ENCODE results near the gene PRR23C. TPM values are rescaled to one million over a fixed set of nuclear protein-coding genes. Genes with fewer than 3 reads are reported as not detected.
A peak's percentile ranks its signal among the peaks of the same experiment; 100 is the strongest.

The PRR23C gene
- total and polyA plus RNA-seq, 9 of the 15 experiments (the other 6 are each of a cell fraction or from before 2014, with no cell fraction given): not detected

DNA sequence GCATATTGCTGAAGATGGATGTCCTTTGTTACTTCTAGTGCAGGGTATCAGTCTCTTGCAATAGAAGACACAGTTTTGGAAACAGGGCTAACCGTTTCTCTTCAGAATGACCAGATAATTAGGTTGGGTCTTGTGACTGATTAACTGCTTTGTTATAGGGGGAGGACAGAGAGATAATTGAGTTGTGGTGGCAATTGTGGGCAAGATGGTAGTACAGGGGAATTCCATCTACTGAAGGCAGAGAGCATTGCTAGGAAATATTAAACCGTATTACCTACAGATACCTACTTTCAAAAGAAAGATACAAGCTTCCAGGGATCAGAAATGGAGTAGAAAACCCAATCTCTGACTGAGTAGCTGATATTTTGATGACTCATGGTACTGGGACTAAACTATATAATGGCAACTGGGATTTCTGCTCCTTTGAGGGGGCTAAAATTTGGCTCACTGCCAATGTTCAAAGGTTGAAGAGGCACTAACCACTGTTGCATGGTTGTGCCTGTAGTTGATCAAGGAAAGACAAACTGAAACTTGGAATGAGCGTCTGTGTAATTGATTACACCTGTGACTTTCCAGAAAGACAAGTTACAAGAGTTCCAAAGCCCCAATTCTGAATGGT, 28.2 kb downstream of the PRR23C start (continued):
- TF ChIP-seq, protein P1, sequence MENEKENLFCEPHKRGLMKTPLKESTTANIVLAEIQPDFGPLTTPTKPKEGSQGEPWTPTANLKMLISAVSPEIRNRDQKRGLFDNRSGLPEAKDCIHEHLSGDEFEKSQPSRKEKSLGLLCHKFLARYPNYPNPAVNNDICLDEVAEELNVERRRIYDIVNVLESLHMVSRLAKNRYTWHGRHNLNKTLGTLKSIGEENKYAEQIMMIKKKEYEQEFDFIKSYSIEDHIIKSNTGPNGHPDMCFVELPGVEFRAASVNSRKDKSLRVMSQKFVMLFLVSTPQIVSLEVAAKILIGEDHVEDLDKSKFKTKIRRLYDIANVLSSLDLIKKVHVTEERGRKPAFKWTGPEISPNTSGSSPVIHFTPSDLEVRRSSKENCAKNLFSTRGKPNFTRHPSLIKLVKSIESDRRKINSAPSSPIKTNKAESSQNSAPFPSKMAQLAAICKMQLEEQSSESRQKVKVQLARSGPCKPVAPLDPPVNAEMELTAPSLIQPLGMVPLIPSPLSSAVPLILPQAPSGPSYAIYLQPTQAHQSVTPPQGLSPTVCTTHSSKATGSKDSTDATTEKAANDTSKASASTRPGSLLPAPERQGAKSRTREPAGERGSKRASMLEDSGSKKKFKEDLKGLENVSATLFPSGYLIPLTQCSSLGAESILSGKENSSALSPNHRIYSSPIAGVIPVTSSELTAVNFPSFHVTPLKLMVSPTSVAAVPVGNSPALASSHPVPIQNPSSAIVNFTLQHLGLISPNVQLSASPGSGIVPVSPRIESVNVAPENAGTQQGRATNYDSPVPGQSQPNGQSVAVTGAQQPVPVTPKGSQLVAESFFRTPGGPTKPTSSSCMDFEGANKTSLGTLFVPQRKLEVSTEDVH (IDR thresholded peaks at IDR 0.05; ENCODE audit: low read depth, partially characterized antibody): no peak
- TF ChIP-seq ZNF707 (CRISPR knock-in tag; conservative IDR thresholded peaks at IDR 0.05): no peak
- no peak for TF ChIP-seq ILF3 (IDR thresholded peaks at IDR 0.05; ENCODE audit: borderline replicate concordance)
- TF ChIP-seq, protein P2, sequence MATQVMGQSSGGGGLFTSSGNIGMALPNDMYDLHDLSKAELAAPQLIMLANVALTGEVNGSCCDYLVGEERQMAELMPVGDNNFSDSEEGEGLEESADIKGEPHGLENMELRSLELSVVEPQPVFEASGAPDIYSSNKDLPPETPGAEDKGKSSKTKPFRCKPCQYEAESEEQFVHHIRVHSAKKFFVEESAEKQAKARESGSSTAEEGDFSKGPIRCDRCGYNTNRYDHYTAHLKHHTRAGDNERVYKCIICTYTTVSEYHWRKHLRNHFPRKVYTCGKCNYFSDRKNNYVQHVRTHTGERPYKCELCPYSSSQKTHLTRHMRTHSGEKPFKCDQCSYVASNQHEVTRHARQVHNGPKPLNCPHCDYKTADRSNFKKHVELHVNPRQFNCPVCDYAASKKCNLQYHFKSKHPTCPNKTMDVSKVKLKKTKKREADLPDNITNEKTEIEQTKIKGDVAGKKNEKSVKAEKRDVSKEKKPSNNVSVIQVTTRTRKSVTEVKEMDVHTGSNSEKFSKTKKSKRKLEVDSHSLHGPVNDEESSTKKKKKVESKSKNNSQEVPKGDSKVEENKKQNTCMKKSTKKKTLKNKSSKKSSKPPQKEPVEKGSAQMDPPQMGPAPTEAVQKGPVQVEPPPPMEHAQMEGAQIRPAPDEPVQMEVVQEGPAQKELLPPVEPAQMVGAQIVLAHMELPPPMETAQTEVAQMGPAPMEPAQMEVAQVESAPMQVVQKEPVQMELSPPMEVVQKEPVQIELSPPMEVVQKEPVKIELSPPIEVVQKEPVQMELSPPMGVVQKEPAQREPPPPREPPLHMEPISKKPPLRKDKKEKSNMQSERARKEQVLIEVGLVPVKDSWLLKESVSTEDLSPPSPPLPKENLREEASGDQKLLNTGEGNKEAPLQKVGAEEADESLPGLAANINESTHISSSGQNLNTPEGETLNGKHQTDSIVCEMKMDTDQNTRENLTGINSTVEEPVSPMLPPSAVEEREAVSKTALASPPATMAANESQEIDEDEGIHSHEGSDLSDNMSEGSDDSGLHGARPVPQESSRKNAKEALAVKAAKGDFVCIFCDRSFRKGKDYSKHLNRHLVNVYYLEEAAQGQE (IDR thresholded peaks at IDR 0.05; ENCODE audit: borderline replicate concordance): no peak
- TF ChIP-seq, protein P2 (CRISPR knock-in tag; IDR thresholded peaks at IDR 0.05; ENCODE audit: low read depth): no peak
- peak; percentile 98 for TF ChIP-seq NFIC (IDR thresholded peaks at IDR 0.05)
